DOHH2 (cell line): ENCODE results near the gene SNX11.
"Not testable (repeated sequence)": the region's sequence is repeated elsewhere in the genome, so short reads cannot be mapped to it uniquely, and the experiment has no call there.

ENCODE experiments used
- H3F3A ChIP-seq: fragments of 200-600 bp; sonication (generic), shearing (Covaris generic); 2 replicates; pipeline ENCODE4 v1.6.0; 2016; ENCODE audit warnings: antibody characterized with exemption, mild to moderate bottlenecking; ENCODE audit not compliant: control insufficient read depth, insufficient read depth
- H3K27ac ChIP-seq: fragments of 200-600 bp; sonication (generic); 2 replicates; pipeline ENCODE4 v1.5.1; 2014; ENCODE audit warnings: low read depth, mild to moderate bottlenecking, low read length, moderate library complexity
- H3K27me3 ChIP-seq: fragments of 200-600 bp; sonication (generic); 2 replicates; pipeline ENCODE4 v1.6.1; 2014; ENCODE audit warnings: mild to moderate bottlenecking, low read length, mixed read lengths; ENCODE audit not compliant: control insufficient read depth
- H3K36me3 ChIP-seq: fragments of 200-600 bp; sonication (generic); 2 replicates; pipeline ENCODE4 v1.6.1; 2014; ENCODE audit warnings: mild to moderate bottlenecking, low read length, moderate library complexity, mixed read lengths; ENCODE audit not compliant: control insufficient read depth
- H3K4me1 ChIP-seq: fragments of 200-600 bp; sonication (generic); 2 replicates; pipeline ENCODE4 v1.6.1; 2014; ENCODE audit warnings: mild to moderate bottlenecking, low read length, mixed read lengths; ENCODE audit not compliant: control insufficient read depth
- H3K4me2 ChIP-seq: fragments of 200-600 bp; sonication (generic); 2 replicates; pipeline ENCODE4 v1.6.0; 2014; ENCODE audit warnings: mild to moderate bottlenecking, low read length, moderate library complexity
- H3K4me3 ChIP-seq: fragments of 200-600 bp; sonication (generic); 2 replicates; pipeline ENCODE4 v1.5.1; 2014; ENCODE audit warnings: mild to moderate bottlenecking, low read length, mixed read lengths
- H3K79me2 ChIP-seq: fragments of 200-600 bp; sonication (generic); 2 replicates; pipeline ENCODE4 v1.6.1; 2014; ENCODE audit warnings: mild to moderate bottlenecking, low read length, mixed read lengths; ENCODE audit not compliant: control insufficient read depth
- H3K9me2 ChIP-seq: fragments of 200-600 bp; sonication (generic); replicated peaks from 2 replicates; pipeline ENCODE4 v1.6.1; 2014; ENCODE audit warnings: mild to moderate bottlenecking, low read length, mixed read lengths; ENCODE audit not compliant: control insufficient read depth
- H3K9me3 ChIP-seq: fragments of 200-600 bp; sonication (generic); 2 replicates; pipeline ENCODE4 v1.6.1; 2014; ENCODE audit warnings: antibody characterized with exemption, low read length, mixed read lengths; ENCODE audit not compliant: control insufficient read depth, insufficient read depth
- H4K20me1 ChIP-seq: fragments of 200-600 bp; sonication (generic); 2 replicates; pipeline ENCODE4 v1.6.0; 2014; ENCODE audit warnings: low read depth, mild to moderate bottlenecking, antibody characterized with exemption, low read length, moderate library complexity; ENCODE audit not compliant: control insufficient read depth, insufficient read depth
- CTCF ChIP-seq: fragments of 200-600 bp; sonication (generic); IDR thresholded peaks from one replicate; pipeline ENCODE4 v1.5.1; 2014; ENCODE audit warnings: antibody characterized with exemption, mild to moderate bottlenecking, low read depth, low read length; ENCODE audit not compliant: poor library complexity, severe bottlenecking
- EZH2phosphoT487 ChIP-seq: fragments of 200-600 bp; sonication (generic); IDR thresholded peaks from 2 replicates; pipeline ENCODE4 v1.6.1; 2017; ENCODE audit warnings: borderline replicate concordance, mild to moderate bottlenecking, antibody characterized with exemption, low read length, moderate library complexity, mixed read lengths

Gene SNX11

DNA sequence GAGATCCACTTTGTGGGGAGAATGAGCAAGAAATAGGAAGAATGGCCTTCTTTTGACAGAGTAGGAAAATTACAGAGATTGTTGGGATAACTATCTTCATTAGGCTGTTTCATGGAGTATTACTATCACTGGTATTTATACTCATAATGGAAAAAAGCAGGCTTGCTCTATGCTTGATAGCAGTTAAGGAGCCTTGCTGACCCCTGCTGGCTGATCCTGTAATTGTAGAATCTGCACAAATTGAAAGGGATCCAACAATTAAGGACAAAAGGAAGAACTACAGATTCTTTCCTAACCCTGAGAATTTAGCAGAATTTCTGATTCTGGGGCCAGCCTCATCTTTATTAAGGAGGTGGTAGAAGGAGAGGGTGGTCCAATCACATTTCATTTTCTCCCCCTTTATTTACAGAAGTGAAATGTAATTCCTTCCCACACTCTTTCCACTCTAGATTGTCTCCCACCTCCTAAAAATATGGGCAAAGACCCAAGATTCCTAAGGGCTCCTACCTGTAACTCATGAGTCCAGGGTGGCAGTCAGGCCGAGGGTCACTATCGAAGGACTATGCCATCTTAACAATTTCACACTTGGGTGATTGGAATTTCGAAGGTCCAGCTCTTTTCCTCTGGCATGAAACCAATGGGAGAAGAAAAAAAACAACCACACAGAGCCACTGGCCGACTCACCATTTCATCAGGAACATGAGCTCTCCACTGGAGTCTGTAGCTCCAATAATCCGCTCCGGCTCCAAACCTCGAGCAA is 33.1 kb upstream of the SNX11 start:
- Histone ChIP-seq H3K79me2 (peaks cover 16% of the 10 kb centered on the region), H3K9me2 (no peaks in the 10 kb centered on the region), H3K4me1 (no peaks in the 10 kb centered on the region), H3K27ac (no peak overlapping the region), H3K4me3 (no peak overlapping the region), H3K4me2 (no peak overlapping the region), H3K9me3 (no peaks in the 10 kb centered on the region), H3F3A (peaks cover 5% of the 10 kb centered on the region; the same call in 1 of the 2 replicates), H3K36me3 (peaks cover 51% of the 10 kb centered on the region), H3K27me3 (no peaks in the 10 kb centered on the region), H4K20me1 (no peaks in the 10 kb centered on the region)
- TF ChIP-seq EZH2phosphoT487 (no peak), CTCF (peak; percentile 84)

GRCh38 chr17:48077152-48077551 is 30.4 kb upstream of the SNX11 start:
- H3F3A ChIP-seq, H3K4me3 ChIP-seq, H3K4me1 ChIP-seq, H3K4me2 ChIP-seq, H3K27me3 ChIP-seq, H4K20me1 ChIP-seq, H3K9me3 ChIP-seq, H3K9me2 ChIP-seq, H3K27ac ChIP-seq: not testable (repeated sequence)
- H3K36me3 ChIP-seq: peaks cover 34% of the 10 kb centered on the region
- H3K79me2 ChIP-seq: peaks cover 33% of the 10 kb centered on the region

DNA sequence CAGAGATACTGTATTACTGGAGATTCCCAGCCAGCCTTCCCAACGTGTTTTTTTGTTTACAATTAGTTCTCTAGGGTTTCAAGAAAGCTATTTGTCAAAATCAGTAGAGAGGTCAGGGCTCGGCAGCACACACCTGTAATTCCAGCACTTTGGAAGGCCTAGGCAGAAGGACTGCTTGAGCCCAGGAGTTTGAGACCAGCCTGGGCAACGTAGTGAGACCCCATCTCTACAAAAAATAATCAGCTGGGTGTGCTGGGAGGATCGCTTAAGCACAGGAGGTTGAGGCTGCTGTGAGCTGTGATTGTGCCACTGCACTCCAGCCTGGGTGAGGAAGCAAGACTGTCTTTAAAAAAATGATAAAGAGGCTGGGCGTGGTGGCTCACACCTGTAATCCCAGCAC is 25.7 kb upstream of the SNX11 start:
- Histone ChIP-seq H3K27me3 (no peaks in the 10 kb centered on the region), H3F3A (no peaks in the 10 kb centered on the region), H4K20me1 (no peaks in the 10 kb centered on the region), H3K79me2 (peaks cover 66% of the 10 kb centered on the region), H3K36me3 (no peaks in the 10 kb centered on the region), H3K9me3 (no peaks in the 10 kb centered on the region), H3K9me2 (no peaks in the 10 kb centered on the region), H3K4me1 (no peaks in the 10 kb centered on the region), H3K4me3 (no peak overlapping the region), H3K27ac (no peak overlapping the region), H3K4me2 (no peak overlapping the region)
- TF ChIP-seq EZH2phosphoT487 (no peak), CTCF (no peak)

DNA sequence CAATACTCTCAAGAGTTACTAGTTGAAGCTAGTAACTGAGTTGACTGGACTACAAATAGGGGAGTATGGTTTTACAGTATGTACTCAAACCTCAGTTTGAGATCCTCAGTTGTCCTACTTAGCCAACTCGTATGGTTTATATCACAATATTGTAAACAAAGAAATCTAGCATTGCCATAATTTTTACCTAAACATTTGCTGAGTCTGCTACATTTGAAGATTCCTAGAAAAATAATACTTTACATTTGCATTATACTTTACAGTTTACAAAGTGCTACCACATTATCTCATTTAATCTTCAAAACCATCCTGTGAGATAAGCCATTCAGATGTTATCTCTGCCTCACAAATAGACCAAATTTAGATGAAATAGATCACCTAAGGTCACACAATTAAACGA is 22.6 kb upstream of the SNX11 start:
- no peaks in the 10 kb centered on the region for H3K36me3 ChIP-seq

More for the DNA sequence above, 22.6 kb upstream of the SNX11 start:
- Histone ChIP-seq H3K79me2 (peaks cover 68% of the 10 kb centered on the region), H3K4me3 (no peak overlapping the region), H3F3A (no peaks in the 10 kb centered on the region), H3K27me3 (no peaks in the 10 kb centered on the region), H3K4me1 (no peaks in the 10 kb centered on the region), H3K9me2 (no peaks in the 10 kb centered on the region), H3K27ac (no peak overlapping the region), H3K4me2 (no peak overlapping the region), H4K20me1 (no peaks in the 10 kb centered on the region), H3K9me3 (no peaks in the 10 kb centered on the region)
- TF ChIP-seq CTCF (no peak), EZH2phosphoT487 (no peak)
